Neuron (in vitro differentiated cells): ENCODE measurements around the gene PGM2.

Experiments used
- H2AFZ ChIP-seq: one replicate; pipeline ENCODE4 v1.6.1; 2013; ENCODE audit warnings: low read depth, mild to moderate bottlenecking, inconsistent platforms, low read length, moderate library complexity
- H3K27me3 ChIP-seq: one replicate; pipeline ENCODE4 v1.6.1; 2013; ENCODE audit warnings: low read length; ENCODE audit not compliant: insufficient read depth
- H3K36me3 ChIP-seq: one replicate; pipeline ENCODE4 v1.6.1; 2013; ENCODE audit warnings: low read length; ENCODE audit not compliant: insufficient read depth
- H3K4me1 ChIP-seq: one replicate; pipeline ENCODE4 v1.6.1; 2013; ENCODE audit warnings: low read length; ENCODE audit not compliant: insufficient read depth
- H3K4me3 ChIP-seq: 2 replicates; pipeline ENCODE4 v1.5.1; 2013; ENCODE audit warnings: mild to moderate bottlenecking, low read length, moderate library complexity
- H3K9me3 ChIP-seq: one replicate; pipeline ENCODE4 v1.6.1; 2013; ENCODE audit warnings: low read length

The PGM2 gene

GRCh38 chr4:37902738-37903693 lies 76.5 kb downstream of the PGM2 start:
- H2AFZ ChIP-seq = no peak overlapping the region
- H3K36me3 ChIP-seq = no peaks in the 10 kb centered on the region

DNA sequence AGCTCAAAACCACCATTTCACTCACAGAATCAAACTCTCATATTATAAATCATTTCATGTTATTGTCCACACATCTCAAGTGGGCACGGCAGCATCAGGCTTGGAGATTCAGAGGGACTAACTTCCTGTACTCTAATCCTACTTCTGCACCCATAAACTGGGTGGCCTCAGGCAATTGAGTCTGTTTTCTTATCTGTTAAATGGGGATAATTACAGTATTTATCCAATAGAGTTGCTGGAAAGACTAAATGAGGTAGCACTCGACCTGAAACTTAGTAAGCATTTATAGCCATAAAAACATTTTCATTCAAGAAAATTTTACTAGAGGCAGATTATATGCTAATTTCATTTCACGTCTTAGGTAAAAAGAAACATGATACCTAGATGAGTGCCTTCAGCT lies 77.4 kb downstream of the PGM2 start:
- H3K4me1 ChIP-seq = peaks cover 4% of the 10 kb centered on the region
- no peak overlapping the region for H3K4me3 ChIP-seq
- peaks cover 4% of the 10 kb centered on the region for H3K27me3 ChIP-seq
- H3K9me3 ChIP-seq = no peaks in the 10 kb centered on the region
- no peaks in the 10 kb centered on the region for H3K36me3 ChIP-seq
- H2AFZ ChIP-seq = no peak overlapping the region

More at GRCh38 chr4:37902738-37903693, 76.5 kb downstream of the PGM2 start:
- Histone ChIP-seq H3K27me3 (peaks cover 12% of the 10 kb centered on the region), H3K9me3 (no peaks in the 10 kb centered on the region), H3K4me1 (no peaks in the 10 kb centered on the region), H3K4me3 (no peak overlapping the region)

DNA sequence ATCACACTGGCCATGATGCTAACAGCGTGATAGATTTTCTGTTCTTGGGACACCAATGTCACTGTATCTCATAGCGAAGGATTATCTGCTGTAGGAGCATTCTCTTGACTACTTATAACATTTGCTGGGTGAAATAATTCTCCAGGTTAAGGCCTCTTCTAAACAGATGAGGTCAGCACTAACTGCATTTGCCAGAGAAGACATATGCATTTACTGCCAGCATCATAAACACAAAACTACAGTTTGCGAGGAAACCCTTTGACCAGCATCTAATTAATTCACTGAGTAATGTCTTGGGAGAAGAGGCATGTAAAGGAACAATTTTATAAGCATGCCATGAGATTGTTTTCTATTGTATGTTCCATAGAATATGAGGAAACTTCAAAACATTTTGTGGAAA lies 78.3 kb downstream of the PGM2 start:
- H3K4me1 ChIP-seq = peaks cover 12% of the 10 kb centered on the region
- peaks cover 4% of the 10 kb centered on the region for H3K27me3 ChIP-seq
- H2AFZ ChIP-seq = no peak overlapping the region
- H3K4me3 ChIP-seq = no peak overlapping the region
- H3K9me3 ChIP-seq = no peaks in the 10 kb centered on the region
- H3K36me3 ChIP-seq = no peaks in the 10 kb centered on the region

- Histone ChIP-seq H3K36me3 (no peaks in the 10 kb centered on the region), H2AFZ (no peak overlapping the region), H3K4me1 (peaks cover 18% of the 10 kb centered on the region), H3K9me3 (no peaks in the 10 kb centered on the region), H3K4me3 (no peak overlapping the region), H3K27me3 (peaks cover 4% of the 10 kb centered on the region)
These were observed 79.2 kb downstream of the PGM2 start for GRCh38 chr4:37905533-37906169.

DNA sequence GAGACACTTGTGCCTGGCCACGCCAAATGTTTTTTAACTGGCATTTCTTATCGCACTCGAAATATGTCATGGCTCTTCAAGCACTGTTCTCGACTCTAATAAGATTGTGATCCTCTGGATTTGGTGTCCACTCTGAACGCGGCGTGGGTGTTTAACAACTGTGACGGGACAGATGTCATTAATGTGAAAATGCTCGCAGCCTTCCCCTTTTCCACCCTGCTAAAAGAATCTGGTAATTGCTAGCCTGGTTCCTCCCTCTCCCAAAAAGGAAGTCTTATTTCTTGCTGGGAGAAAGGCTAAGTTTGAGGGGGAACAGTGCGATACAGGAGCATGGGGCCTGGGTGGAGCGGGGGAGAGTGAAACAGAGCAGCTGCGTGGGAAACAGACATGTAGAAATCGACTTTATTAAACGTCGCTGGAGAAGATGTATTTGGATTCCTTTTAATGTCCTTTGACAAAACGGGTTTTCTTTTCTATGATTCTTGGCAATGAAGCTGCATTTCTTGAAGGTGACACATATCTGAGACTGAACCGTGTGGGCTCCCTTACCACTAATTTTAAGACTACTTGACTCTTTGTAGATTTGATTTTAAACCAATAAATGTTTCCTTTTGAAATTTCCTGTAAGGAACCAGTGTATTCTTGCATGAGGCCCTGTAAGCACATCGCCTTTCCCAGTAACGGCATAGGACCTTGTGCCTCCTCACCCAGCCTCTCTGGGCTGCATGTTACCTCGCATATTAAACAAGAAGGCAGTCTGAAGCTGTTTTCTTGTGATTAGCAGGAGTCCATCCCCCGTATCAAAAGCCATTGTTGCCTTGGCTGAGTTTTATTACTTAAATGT lies 82.2 kb downstream of the PGM2 start:
- H3K4me3 ChIP-seq = no peak overlapping the region
- H2AFZ ChIP-seq = no peak overlapping the region
- no peaks in the 10 kb centered on the region for H3K9me3 ChIP-seq
- H3K36me3 ChIP-seq = no peaks in the 10 kb centered on the region
- peaks cover 18% of the 10 kb centered on the region for H3K4me1 ChIP-seq
- H3K27me3 ChIP-seq = no peaks in the 10 kb centered on the region

DNA sequence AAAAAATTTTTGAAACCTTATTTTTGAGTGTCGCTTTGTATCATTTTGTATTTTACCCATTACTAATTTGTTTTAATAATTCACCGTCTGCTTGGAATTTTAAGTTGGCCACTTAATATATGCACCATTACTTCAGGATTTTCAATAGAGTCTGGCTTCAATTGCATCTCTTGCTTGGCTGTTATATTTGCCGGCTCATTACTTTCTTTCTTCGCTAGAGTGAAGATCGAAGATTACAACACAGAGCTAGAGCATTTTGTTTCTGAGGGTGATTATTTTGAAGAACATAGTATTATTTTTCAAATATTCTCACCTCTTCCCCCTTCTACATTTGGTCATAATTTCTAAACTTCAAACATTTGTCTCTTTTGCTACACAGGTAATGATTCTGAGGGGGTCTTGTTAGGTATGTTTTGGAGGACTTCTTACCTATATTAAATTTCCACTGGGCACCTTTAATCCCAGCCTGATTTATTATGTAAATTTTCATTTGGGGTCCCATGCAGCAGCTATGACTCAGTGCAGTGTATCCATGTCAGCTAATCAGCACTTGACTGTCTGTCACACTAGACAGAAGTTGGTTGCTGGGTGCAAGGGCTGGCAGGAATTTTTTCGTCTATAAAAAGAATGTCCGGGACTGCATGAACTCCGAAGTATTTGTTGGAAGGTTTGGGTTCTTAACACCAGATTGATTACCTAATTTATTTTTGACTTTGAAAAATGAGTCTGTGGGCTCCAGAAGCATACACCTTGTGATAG lies 83.0 kb downstream of the PGM2 start:
- Histone ChIP-seq H3K27me3 (no peaks in the 10 kb centered on the region), H3K4me1 (peaks cover 18% of the 10 kb centered on the region), H3K4me3 (no peak overlapping the region), H3K9me3 (no peaks in the 10 kb centered on the region), H2AFZ (no peak overlapping the region), H3K36me3 (no peaks in the 10 kb centered on the region)

DNA sequence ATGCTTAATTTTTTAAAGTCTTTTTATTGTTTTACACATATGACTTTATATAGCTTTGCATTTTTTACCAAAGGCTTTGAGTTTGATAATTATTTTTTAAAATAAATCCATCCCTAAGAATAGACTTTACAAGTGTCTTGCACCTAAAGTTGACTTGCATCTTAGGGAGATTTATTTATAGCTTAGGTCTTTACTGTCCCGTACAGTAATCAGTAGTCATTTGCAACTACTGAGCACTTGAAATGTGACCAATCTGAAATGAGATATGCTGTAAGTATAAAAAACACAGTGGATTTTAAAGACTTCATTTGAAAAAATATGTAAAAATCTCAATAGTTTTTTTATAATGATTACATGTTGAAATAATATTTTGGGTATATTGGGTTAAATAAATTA lies 83.6 kb downstream of the PGM2 start:
- no peaks in the 10 kb centered on the region for H3K27me3 ChIP-seq
- H3K36me3 ChIP-seq = no peaks in the 10 kb centered on the region

More for the DNA sequence above, 83.6 kb downstream of the PGM2 start:
- Histone ChIP-seq H3K4me1 (peaks cover 18% of the 10 kb centered on the region), H3K4me3 (no peak overlapping the region), H3K9me3 (no peaks in the 10 kb centered on the region), H2AFZ (no peak overlapping the region)
